Subcutaneous abdominal adipose tissue (tissue), 5 donors: ENCODE measurements around the gene SLC20A1.

Source experiments
- H3K27ac ChIP-seq: one replicate; pipeline ENCODE4 v1.7.0; 2013; ENCODE audit warnings: low read depth, mild to moderate bottlenecking, inconsistent platforms, low read length, moderate library complexity
- H3K27me3 ChIP-seq, 5 donors: one replicate each; pipeline ENCODE4 v1.7.0; 2013; ENCODE audit warnings: low read length in 5 of 5, inconsistent platforms in 1 of 5; ENCODE audit not compliant: control insufficient read depth in 5 of 5, insufficient read depth in 4 of 5
- H3K36me3 ChIP-seq, 5 donors: one replicate each; pipeline ENCODE4 v1.7.0; 2013; ENCODE audit warnings: low read length in 5 of 5; ENCODE audit not compliant: control insufficient read depth in 5 of 5, insufficient read depth in 5 of 5
- H3K4me1 ChIP-seq, 5 donors: one replicate each; pipeline ENCODE4 v1.7.0; 2013; ENCODE audit warnings: low read length in 5 of 5, mild to moderate bottlenecking in 3 of 5, moderate library complexity in 1 of 5; ENCODE audit not compliant: control insufficient read depth in 5 of 5, insufficient read depth in 5 of 5
- H3K4me3 ChIP-seq, 5 donors: one replicate each; pipeline ENCODE4 v1.7.0; 2013; ENCODE audit warnings: low read length in 5 of 5, low read depth in 1 of 5
- H3K9ac ChIP-seq, 5 donors: one replicate each; pipeline ENCODE4 v1.7.0; 2013; ENCODE audit warnings: low read length in 5 of 5, mild to moderate bottlenecking in 4 of 5, moderate library complexity in 3 of 5
- H3K9me3 ChIP-seq, 5 donors: one replicate each; pipeline ENCODE4 v1.7.0; 2013; ENCODE audit warnings: low read length in 5 of 5; ENCODE audit not compliant: control insufficient read depth in 5 of 5
- donor health status: healthy.
- donor health status: healthy.
- donor health status: healthy.
- donor health status: healthy.
- donor health status: healthy.

SLC20A1 gene

GRCh38 chr2:112645310-112646101 lies at the start of gene SLC20A1:
Gene SLC20A1, plus strand, starts transcription at chr2:112645939. Its CDS starts 890 bp downstream, at chr2:112646829.
- Histone ChIP-seq H3K9me3 (no peaks in the 10 kb centered on the region), H3K4me3 (peak within 1 kb of the TSS; percentile 79 to 90 (median 81)), H3K4me1 (peaks cover 6 to 33% (median 26%) of the 10 kb centered on the region in 5 donors), H3K27me3 (no peaks in the 10 kb centered on the region), H3K36me3 (peaks cover 11 to 20% (median 14%) of the 10 kb centered on the region in 5 donors), H3K9ac (peak within 1 kb of the TSS in 4 of 5 donors; percentile 76 to 86 (median 82)), H3K27ac (peak within 1 kb of the TSS; percentile 77)

GRCh38 chr2:112597537-112598322 lies 48.0 kb upstream of the SLC20A1 start:
- H3K9me3 ChIP-seq = no peaks in the 10 kb centered on the region
- no peak overlapping the region for H3K4me3 ChIP-seq
- peaks cover 0 to 24% (median 9%) of the 10 kb centered on the region in 5 donors for H3K4me1 ChIP-seq
- no peaks in the 10 kb centered on the region for H3K36me3 ChIP-seq
- no peak overlapping the region for H3K9ac ChIP-seq
- H3K27me3 ChIP-seq = no peaks in the 10 kb centered on the region
- no peak overlapping the region for H3K27ac ChIP-seq

GRCh38 chr2:112600634-112601033 lies 45.1 kb upstream of the SLC20A1 start:
- no peak overlapping the region for H3K27ac ChIP-seq
- H3K27me3 ChIP-seq = no peaks in the 10 kb centered on the region
- H3K9me3 ChIP-seq = no peaks in the 10 kb centered on the region
- no peaks in the 10 kb centered on the region for H3K36me3 ChIP-seq
- H3K4me1 ChIP-seq = peaks cover 0 to 24% (median 9%) of the 10 kb centered on the region in 5 donors
- no peak overlapping the region for H3K9ac ChIP-seq
- H3K4me3 ChIP-seq = no peak overlapping the region

GRCh38 chr2:112601754-112602153 lies 44.0 kb upstream of the SLC20A1 start:
- no peak overlapping the region for H3K9ac ChIP-seq
- no peaks in the 10 kb centered on the region for H3K36me3 ChIP-seq
- no peaks in the 10 kb centered on the region for H3K9me3 ChIP-seq
- H3K4me1 ChIP-seq = peaks cover 0 to 24% (median 9%) of the 10 kb centered on the region in 5 donors
- H3K4me3 ChIP-seq = no peak overlapping the region
- no peak overlapping the region for H3K27ac ChIP-seq
- no peaks in the 10 kb centered on the region for H3K27me3 ChIP-seq

- H3K9me3 ChIP-seq = no peaks in the 10 kb centered on the region
- no peaks in the 10 kb centered on the region for H3K36me3 ChIP-seq
- no peak overlapping the region for H3K27ac ChIP-seq
- H3K4me1 ChIP-seq = peaks cover 0 to 24% (median 9%) of the 10 kb centered on the region in 5 donors
- H3K27me3 ChIP-seq = no peaks in the 10 kb centered on the region
- H3K9ac ChIP-seq = no peak overlapping the region
- no peak overlapping the region for H3K4me3 ChIP-seq
Observed at GRCh38 chr2:112602917-112603316, 42.8 kb upstream of the SLC20A1 start.

GRCh38 chr2:112603731-112604130 lies 42.0 kb upstream of the SLC20A1 start:
- Histone ChIP-seq H3K27me3 (no peaks in the 10 kb centered on the region), H3K4me3 (no peak overlapping the region), H3K9ac (no peak overlapping the region), H3K9me3 (no peaks in the 10 kb centered on the region), H3K36me3 (no peaks in the 10 kb centered on the region), H3K27ac (no peak overlapping the region), H3K4me1 (peaks cover 0 to 24% (median 9%) of the 10 kb centered on the region in 5 donors)

- Histone ChIP-seq H3K27ac (no peak overlapping the region), H3K9ac (no peak overlapping the region), H3K4me1 (peaks cover 0 to 20% (median 6%) of the 10 kb centered on the region in 5 donors), H3K36me3 (no peaks in the 10 kb centered on the region), H3K4me3 (no peak overlapping the region), H3K27me3 (no peaks in the 10 kb centered on the region), H3K9me3 (no peaks in the 10 kb centered on the region)
Observed at GRCh38 chr2:112604952-112605351, 40.8 kb upstream of the SLC20A1 start.

- Histone ChIP-seq H3K27ac (no peak overlapping the region), H3K9ac (no peak overlapping the region), H3K36me3 (no peaks in the 10 kb centered on the region), H3K4me3 (no peak overlapping the region), H3K4me1 (peaks cover 0 to 10% (median 0%) of the 10 kb centered on the region in 5 donors), H3K9me3 (no peaks in the 10 kb centered on the region), H3K27me3 (no peaks in the 10 kb centered on the region)
Observed at GRCh38 chr2:112605926-112606325, 39.8 kb upstream of the SLC20A1 start.

- Histone ChIP-seq H3K9me3 (no peaks in the 10 kb centered on the region), H3K9ac (no peak overlapping the region), H3K27ac (no peak overlapping the region), H3K27me3 (no peaks in the 10 kb centered on the region), H3K36me3 (no peaks in the 10 kb centered on the region), H3K4me3 (no peak overlapping the region), H3K4me1 (peaks cover 0 to 4% (median 0%) of the 10 kb centered on the region in 5 donors)
Observed at GRCh38 chr2:112606547-112606946, 39.2 kb upstream of the SLC20A1 start.
